ENCODE measurements around the gene KL.

Gene KL

GRCh38 chr13:33006134-33006533 is 10.1 kb upstream of the KL start:
- no peak for DNase-seq

- DNase-seq = no peak
These were observed 9.6 kb upstream of the KL start for GRCh38 chr13:33006638-33007037.

- DNase-seq = no peak
These were observed 9.0 kb upstream of the KL start for GRCh38 chr13:33007237-33007636.

GRCh38 chr13:33007950-33008349 is 8.3 kb upstream of the KL start:
- no peak for DNase-seq

GRCh38 chr13:33008946-33009722 is 7.1 kb upstream of the KL start:
- DNase-seq = no peak

GRCh38 chr13:33011828-33012470 is 4.3 kb upstream of the KL start:
- no peak for DNase-seq

- DNase-seq = no peak
These were observed 1.9 kb upstream of the KL start for GRCh38 chr13:33014291-33014690.

- DNase-seq = peak; percentile 50
These were observed 968 bp upstream of the KL start for GRCh38 chr13:33015241-33015668.

- no peak for DNase-seq
These were observed 366 bp upstream of the KL start for GRCh38 chr13:33015791-33016323.

- peak; percentile 92 for DNase-seq
These were observed 1.2 kb downstream of the KL start for GRCh38 chr13:33017323-33017929.

GRCh38 chr13:33018886-33019285 is 2.7 kb downstream of the KL start:
- DNase-seq = no peak

- no peak for DNase-seq
These were observed 6.8 kb downstream of the KL start for GRCh38 chr13:33022986-33023385.

GRCh38 chr13:33025220-33025744 is 9.1 kb downstream of the KL start:
- no peak for DNase-seq

- no peak for DNase-seq
These were observed 10.4 kb downstream of the KL start for GRCh38 chr13:33026489-33027152.

- DNase-seq = no peak
These were observed 12.4 kb downstream of the KL start for GRCh38 chr13:33028620-33029019.

GRCh38 chr13:33031277-33031676 is 15.1 kb downstream of the KL start:
- DNase-seq = no peak

- peak; percentile 1 for DNase-seq
These were observed 15.9 kb downstream of the KL start for GRCh38 chr13:33032037-33032625.

- DNase-seq = peak; percentile 34
These were observed 17.0 kb downstream of the KL start for GRCh38 chr13:33033051-33033812.

GRCh38 chr13:33033986-33034385 is 17.8 kb downstream of the KL start:
- no peak for DNase-seq

- DNase-seq = peak; percentile 68
These were observed 18.8 kb downstream of the KL start for GRCh38 chr13:33034882-33035520.

- no peak for DNase-seq
These were observed 21.4 kb downstream of the KL start for GRCh38 chr13:33037673-33038072.
